ENCODE measurements around the gene SEMA3E.
"Not testable (repeated sequence)": the region's sequence is repeated elsewhere in the genome, so short reads cannot be mapped to it uniquely, and the experiment has no call there.

The SEMA3E gene

DNA sequence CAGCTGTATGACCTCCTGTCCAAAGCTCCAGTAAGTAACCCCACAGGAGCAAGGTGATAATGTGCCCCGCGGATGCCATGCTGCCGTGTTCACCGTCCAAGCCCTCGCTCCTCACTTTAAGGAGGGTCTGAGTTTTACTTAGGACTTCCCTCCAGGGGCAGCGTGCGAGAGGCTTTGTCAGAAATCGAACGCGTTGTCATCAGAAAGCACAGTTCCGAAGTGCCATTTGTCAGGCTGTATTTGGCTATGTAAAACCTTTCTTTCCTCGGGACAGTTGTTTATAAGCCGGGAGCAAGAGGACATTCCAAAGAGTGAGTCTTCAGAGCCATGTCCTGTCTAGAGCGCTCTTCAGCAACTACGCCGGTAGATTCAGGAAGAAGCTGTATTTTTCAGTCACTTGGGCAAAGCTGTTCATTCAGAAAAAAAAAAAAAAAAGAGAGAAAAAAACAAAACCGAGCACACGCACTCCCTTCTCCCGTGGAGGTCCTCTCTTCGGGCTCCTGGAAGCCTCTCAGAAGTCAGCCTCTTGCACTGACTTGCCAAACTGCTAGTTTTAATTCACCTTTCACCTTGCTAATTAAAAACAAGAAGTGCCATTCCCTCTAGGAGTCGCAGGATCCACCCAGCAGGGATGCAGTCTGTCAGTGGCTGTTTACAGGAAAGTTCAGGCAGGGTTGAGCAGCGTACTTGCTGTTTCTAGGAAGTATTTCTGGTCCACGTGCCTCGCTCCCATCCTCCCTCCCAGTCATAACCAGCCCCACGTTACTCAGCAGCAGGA lies at the start of gene SEMA3E:
TSS of gene SEMA3E (minus strand) at position 676 of the 778 bp plus-strand sequence.
- DNase-seq (ENCODE audit: low read depth in 2 of 2), result no peak

DNA sequence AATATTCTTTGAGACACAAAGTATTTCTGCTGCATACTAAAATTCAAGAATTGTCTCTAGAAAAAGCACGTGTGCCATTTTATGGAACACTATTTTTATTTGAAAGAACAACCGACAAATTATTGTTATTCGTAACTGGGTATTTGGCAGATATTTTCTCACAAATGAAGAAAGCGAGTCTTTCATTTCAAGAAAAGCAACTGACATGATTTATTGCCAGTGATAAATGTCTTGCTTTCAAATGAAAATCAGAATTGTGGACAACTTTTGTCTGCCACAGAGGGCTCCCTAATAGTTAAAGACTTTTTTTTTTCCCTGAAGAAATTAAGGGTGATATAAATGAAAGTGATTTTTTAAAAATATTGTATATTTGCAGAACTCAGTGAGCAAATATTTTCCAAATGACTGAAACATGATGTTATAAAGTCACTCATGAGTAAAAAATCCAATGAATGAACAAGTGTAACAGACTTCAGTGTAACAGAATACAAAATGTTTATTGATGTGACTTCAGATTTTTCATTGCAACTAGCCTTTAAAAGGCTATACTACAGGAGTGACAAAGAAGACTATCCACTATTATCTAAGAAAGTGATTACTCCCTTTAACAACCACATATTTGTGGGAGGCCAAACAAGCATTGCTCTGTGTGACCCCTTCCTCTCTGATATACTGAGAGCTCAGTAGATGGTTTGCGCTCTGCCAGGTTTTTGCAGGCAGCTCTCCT lies 49.0 kb upstream of the SEMA3E start:
- DNase-seq (ENCODE audit: low read depth in 2 of 2), result no peak

- DNase-seq (ENCODE audit: low read depth in 2 of 2), result no peak
Measured at GRCh38 chr7:83696101-83696500, 47.2 kb upstream of the SEMA3E start.

- DNase-seq (ENCODE audit: low read depth in 2 of 2), result no peak
Measured at GRCh38 chr7:83695128-83695960, 46.4 kb upstream of the SEMA3E start.

DNA sequence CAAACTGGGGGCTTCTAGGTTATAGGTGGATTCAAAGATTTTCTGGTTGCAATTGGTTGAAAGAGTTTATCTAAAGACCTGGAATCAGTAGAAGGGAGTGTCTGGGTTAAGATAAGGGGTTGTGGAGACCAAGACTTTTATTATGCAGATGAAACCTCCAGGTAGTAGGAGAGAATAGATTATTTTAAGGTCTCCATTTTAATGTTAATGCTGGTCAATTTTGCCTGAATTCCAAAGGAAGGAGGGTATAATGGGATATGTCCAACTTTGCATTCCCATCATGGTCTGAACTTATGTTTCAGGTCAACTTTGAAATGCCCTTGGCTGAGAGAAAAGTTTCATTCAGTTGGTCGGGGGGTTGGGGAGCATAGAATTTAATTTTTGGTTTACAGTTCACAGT lies 44.3 kb upstream of the SEMA3E start:
- DNase-seq (ENCODE audit: low read depth in 2 of 2), result no peak

DNA sequence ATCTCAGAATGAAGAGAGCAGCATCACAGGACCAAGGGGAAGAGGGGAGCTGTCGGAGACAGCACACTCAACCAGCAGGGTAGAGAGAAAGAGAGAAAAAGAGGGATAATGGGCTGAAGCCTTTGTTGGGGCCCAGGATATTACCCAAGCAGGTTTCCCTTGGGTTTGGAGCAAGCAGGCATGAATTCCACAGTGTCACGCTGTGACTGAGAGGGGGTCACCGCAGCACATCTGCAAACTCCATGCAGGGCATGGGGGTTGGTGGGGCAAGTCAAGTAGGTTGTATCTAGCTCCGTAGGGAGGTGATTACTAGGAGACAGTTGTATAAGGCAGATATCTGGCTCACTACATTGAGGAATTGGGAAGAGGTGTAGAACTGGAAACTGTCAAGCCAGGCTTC lies 42.2 kb upstream of the SEMA3E start:
- no peak for DNase-seq (ENCODE audit: low read depth in 2 of 2)

GRCh38 chr7:83689855-83690254 lies 40.9 kb upstream of the SEMA3E start:
- no peak for DNase-seq (ENCODE audit: low read depth in 2 of 2)

- no peak for DNase-seq (ENCODE audit: low read depth in 2 of 2)
Measured at GRCh38 chr7:83686416-83686815, 37.5 kb upstream of the SEMA3E start.

- DNase-seq (ENCODE audit: low read depth in 2 of 2), result no peak
Measured at GRCh38 chr7:83684928-83685327, 36.0 kb upstream of the SEMA3E start.

GRCh38 chr7:83681200-83681778 lies 32.4 kb upstream of the SEMA3E start:
- DNase-seq (ENCODE audit: low read depth in 2 of 2), result no peak

DNA sequence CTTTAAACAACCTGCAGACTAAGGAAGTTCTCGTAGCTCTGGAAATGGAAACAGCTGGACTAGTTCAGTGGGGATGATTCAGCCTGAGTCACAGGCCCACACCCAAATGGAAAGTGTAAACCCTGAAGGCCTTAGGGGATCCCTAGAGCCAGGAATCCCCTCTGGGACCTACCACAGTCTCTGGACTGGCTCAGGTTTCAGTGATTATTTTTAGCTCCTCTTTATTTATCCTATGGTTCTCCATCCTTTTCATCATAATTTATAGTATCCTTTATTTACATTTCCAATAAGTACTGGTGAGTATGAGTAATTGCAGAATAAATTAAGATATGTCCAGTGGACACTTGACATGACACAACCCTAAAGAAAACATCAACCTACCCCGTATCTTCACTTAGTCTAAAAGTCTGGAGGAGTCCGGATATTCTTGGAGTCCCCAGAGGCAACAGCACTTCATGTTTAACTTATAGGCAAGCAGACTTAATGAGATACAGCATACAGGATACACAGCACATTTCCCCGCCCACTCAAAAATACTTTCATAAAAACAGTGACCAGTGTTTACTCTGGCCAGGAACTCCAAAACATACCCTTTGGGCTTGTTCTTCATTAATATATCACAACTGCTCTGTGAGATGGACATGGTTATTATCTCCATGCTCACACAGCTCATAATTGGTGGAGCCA lies 28.4 kb upstream of the SEMA3E start:
- no peak for DNase-seq (ENCODE audit: low read depth in 2 of 2)

DNA sequence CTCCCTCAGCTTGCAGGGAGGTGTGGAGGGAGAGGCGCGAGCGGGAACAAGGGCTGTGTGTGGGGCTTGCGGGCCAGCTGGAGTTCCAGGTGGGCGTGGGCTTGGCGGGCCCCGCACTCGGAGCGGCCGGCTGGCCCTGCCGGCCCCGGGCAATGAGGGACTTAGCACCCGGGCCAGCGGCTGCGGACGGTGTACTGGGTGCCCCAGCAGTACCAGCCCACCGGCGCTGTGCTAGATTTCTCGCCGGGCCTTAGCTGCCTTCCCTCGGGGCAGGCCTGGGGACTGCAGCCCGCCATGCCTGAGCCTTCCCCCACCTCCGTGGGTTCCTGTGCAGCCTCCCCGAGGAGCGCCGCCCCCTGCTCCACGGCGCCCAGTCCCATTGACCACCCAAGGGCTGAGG lies 24.4 kb upstream of the SEMA3E start:
- DNase-seq (ENCODE audit: low read depth in 2 of 2), result not testable (repeated sequence)

GRCh38 chr7:83672157-83672556 lies 23.2 kb upstream of the SEMA3E start:
- DNase-seq (ENCODE audit: low read depth in 2 of 2), result no peak

GRCh38 chr7:83663131-83663530 lies 14.2 kb upstream of the SEMA3E start:
- DNase-seq (ENCODE audit: low read depth in 2 of 2), result no peak

- DNase-seq (ENCODE audit: low read depth in 2 of 2), result no peak
Measured at GRCh38 chr7:83658126-83658525, 9.2 kb upstream of the SEMA3E start.

DNA sequence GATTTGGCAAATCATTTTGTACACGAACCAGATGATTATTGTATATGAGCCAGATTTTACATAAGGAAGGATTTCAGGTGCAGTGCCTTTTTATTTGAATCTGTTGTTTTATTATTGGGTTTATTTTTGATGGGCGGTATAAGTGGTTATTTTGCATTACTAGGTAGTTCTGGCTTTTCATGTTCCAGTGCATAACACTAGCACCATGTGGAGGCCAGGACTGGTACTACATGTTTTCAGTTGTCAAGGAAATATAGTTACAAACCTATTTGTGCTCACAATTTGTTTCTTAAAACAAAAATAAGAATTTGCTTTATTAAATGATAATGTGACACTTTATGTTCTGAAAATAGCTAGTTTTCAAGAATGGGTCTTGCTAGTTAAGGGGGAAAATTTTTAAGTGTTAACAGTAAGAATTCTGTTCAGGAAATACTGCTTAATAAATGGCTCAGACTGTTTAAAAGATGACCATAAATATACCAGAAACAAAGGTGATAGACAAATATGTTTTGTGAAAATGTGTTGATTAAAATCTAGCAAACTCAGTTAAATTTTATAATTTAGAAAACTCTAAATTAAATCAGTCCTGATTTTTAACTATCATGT lies 7.1 kb upstream of the SEMA3E start:
- no peak for DNase-seq (ENCODE audit: low read depth in 2 of 2)

DNA sequence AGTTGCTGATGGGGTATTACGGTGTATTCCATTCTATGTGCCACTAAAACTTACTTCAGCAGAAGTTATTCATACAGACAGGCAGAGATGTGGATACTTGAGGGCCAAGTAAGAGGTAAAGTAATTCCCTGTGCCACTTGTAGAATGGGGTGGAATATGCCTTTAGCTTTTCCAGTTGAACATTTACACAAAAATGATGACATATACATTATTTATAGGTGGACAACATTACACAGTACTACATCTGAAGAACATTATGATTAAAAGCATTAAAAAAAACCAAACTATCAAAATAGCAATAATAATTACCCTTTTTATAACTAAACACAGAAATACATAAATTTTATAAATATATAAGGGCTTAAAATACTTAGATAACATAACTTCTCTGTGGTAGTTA lies 3.5 kb upstream of the SEMA3E start:
- DNase-seq (ENCODE audit: low read depth in 2 of 2), result no peak

- no peak for DNase-seq (ENCODE audit: low read depth in 2 of 2)
Measured at GRCh38 chr7:83649701-83650100, 762 bp upstream of the SEMA3E start.

- no peak for DNase-seq (ENCODE audit: low read depth in 2 of 2)
Measured at GRCh38 chr7:83646027-83646426, 2.9 kb downstream of the SEMA3E start.

DNA sequence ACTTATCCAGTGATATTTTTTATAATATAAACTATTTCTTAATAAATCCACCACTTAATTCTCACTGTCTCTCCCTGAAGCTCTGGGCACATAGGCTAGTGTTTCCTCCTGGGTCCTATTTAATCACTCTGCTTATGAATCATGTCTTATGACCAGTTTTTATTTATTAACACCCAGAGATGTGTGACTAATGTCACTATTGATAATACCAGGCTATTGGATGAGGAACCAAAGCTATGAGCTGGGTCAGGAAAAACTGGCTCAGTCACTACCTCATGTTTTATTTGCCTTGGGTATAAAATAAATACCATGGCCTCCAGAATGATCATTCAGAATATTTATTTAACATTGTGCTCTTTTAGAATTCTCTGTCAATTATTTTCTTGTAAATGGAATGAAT lies 5.2 kb downstream of the SEMA3E start:
- no peak for DNase-seq (ENCODE audit: low read depth in 2 of 2)

DNA sequence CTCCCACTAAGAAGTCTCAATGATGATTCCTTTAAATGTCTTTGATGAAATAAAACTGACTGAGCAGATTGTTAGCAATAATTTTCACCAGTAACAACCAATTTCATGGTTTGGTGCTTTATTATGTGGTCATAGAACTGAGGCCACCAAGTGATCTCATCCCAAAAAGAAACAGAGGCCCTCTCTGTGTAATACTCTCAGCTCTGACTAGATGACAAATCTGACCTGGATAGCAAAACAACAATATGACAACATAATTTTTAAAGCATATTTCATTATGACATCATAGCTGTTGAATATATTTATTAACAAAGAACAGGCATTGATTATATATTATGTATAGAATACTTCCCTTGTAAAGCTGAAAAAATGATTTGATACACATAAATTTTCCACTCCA lies 5.9 kb downstream of the SEMA3E start:
- no peak for DNase-seq (ENCODE audit: low read depth in 2 of 2)
